Measurements from ENCODE around the gene CHCHD6.

CHCHD6 gene

GRCh38 chr3:126758026-126758425 lies 54.0 kb downstream of the CHCHD6 start:
- TF ChIP-seq CTCF (IDR thresholded peaks at IDR 0.05; ENCODE audit: borderline replicate concordance, insufficient read depth, low read depth, low read length), result no peak
- no peak overlapping the region for H3K4me3 ChIP-seq (ENCODE audit: low read depth, low read length)

GRCh38 chr3:126758882-126759281 lies 54.8 kb downstream of the CHCHD6 start:
- TF ChIP-seq CTCF (IDR thresholded peaks at IDR 0.05; ENCODE audit: borderline replicate concordance, insufficient read depth, low read depth, low read length), result no peak
- H3K4me3 ChIP-seq (ENCODE audit: low read depth, low read length), result no peak overlapping the region

GRCh38 chr3:126760541-126760940 lies 56.5 kb downstream of the CHCHD6 start:
- TF ChIP-seq CTCF (IDR thresholded peaks at IDR 0.05; ENCODE audit: borderline replicate concordance, insufficient read depth, low read depth, low read length), result no peak
- no peak overlapping the region for H3K4me3 ChIP-seq (ENCODE audit: low read depth, low read length)

- H3K4me3 ChIP-seq (ENCODE audit: low read depth, low read length), result no peak overlapping the region
- no peak for TF ChIP-seq CTCF (IDR thresholded peaks at IDR 0.05; ENCODE audit: borderline replicate concordance, insufficient read depth, low read depth, low read length)
Measured at GRCh38 chr3:126763035-126763434, 59.0 kb downstream of the CHCHD6 start.

- no peak for TF ChIP-seq CTCF (IDR thresholded peaks at IDR 0.05; ENCODE audit: borderline replicate concordance, insufficient read depth, low read depth, low read length)
- no peak overlapping the region for H3K4me3 ChIP-seq (ENCODE audit: low read depth, low read length)
Measured at GRCh38 chr3:126765187-126766069, 61.4 kb downstream of the CHCHD6 start.

GRCh38 chr3:126766653-126767052 lies 62.6 kb downstream of the CHCHD6 start:
- TF ChIP-seq CTCF (IDR thresholded peaks at IDR 0.05; ENCODE audit: borderline replicate concordance, insufficient read depth, low read depth, low read length), result no peak
- H3K4me3 ChIP-seq (ENCODE audit: low read depth, low read length), result no peak overlapping the region

GRCh38 chr3:126768903-126769302 lies 64.9 kb downstream of the CHCHD6 start:
- H3K4me3 ChIP-seq (ENCODE audit: low read depth, low read length), result no peak overlapping the region
- no peak for TF ChIP-seq CTCF (IDR thresholded peaks at IDR 0.05; ENCODE audit: borderline replicate concordance, insufficient read depth, low read depth, low read length)
